GM18873 (cell line): Measurements from ENCODE around the gene GPR55.

Source experiments
- ATAC-seq: cut with Tn5 transposase; IDR thresholded peaks from one replicate; pipeline ENCODE4 v1.9.1; 2021; ENCODE audit warnings: mild to moderate bottlenecking, moderate library complexity, moderate number of reproducible peaks; ENCODE audit not compliant: unreplicated experiment, low FRiP score

GPR55 gene

GRCh38 chr2:230951396-230951795, 26.4 kb upstream of the GPR55 start:
- no peak for ATAC-seq

GRCh38 chr2:230950874-230951339, 25.9 kb upstream of the GPR55 start:
- ATAC-seq, result no peak

- no peak for ATAC-seq
Observed at GRCh38 chr2:230949966-230950873, 25.2 kb upstream of the GPR55 start.

DNA sequence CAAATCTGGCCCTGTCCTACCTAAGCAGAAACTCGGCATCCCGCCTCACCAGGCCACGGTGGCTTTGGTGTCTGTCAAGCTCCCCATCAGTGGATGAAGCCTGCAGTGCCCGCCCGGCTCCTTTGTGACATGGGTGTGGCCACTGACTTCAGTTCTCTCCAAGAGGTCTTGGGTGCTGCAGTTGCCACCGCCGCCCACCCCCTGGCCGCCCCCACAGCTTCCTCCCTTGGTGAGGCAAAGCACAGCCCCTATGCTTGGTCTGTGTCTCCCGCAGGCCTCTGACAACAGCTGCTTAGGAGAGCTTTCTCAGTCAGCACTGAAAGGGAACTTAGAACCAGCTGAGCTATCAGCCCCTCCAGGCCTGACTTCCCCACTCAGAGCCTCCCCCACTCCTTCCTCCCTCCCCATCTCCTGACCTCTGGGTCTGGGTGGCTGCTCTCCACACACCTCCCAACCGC, 22.9 kb upstream of the GPR55 start:
- no peak for ATAC-seq

- no peak for ATAC-seq
Observed at GRCh38 chr2:230947235-230947576, 22.2 kb upstream of the GPR55 start.

DNA sequence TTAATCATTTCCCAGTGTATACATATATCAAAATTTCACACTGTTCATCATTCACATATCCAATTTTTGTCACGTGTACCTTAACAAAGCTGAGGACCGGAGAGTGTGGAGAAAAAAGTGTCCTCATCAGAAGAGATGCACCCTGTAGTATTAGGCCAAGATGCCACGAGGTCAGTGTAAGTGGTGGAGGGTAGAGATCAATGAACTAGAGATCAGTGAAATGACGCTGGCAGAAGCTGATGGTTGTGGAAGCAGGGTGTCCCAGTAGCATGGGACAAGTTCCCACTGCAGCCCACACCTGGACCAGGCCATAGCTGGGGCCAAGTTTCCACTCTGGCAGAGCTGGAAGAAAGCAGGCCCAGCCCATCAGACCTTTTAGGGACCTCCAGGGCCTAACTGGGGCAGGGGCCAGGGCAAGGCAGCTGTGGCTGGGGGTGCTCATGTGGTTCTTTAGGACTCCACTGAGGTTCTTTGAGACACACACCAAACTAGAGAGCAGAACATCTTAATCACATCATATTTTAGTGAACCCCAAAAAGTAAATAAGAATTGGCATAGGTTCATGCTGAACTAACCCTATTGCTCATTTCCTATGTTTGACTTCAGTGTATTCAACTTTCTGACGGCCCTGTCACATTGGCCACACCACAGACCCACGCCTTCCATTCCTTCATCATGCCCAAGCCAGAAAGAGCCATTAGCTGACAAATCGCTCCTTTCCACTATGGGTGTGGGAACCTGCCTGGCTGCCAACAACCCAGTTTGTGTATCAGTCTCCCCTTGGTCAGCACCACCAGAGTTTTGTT, 21.6 kb upstream of the GPR55 start:
- no peak for ATAC-seq

DNA sequence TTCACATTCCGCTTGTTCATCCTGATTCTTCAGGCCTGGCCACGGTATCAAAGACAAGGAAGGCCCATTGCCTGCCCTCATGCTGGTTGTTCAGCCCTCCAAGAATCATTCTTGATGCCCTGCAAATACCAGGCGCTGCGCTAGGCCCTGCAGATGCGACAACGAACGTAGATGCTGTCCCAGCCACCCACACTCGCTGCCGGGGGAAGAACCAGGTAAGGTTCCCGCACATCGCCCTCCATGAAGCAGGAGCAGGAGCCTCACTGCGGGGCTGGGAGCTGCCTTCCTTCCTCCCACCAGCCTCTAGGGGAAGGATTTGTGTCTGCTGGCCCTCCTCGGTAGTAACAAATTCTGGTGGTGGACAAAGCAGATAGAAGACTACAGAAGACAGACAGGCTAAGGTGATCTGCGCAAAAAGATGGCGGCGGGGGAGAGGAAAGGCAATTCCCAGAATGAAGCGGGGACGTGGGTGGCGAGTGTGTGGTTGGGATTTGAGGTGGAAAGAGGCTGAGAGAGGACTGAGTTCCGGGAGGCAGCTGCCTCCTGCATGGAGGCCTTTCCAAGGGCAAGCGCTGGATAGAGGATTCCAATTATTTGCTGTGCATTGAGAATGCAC, 19.8 kb upstream of the GPR55 start:
- no peak for ATAC-seq

DNA sequence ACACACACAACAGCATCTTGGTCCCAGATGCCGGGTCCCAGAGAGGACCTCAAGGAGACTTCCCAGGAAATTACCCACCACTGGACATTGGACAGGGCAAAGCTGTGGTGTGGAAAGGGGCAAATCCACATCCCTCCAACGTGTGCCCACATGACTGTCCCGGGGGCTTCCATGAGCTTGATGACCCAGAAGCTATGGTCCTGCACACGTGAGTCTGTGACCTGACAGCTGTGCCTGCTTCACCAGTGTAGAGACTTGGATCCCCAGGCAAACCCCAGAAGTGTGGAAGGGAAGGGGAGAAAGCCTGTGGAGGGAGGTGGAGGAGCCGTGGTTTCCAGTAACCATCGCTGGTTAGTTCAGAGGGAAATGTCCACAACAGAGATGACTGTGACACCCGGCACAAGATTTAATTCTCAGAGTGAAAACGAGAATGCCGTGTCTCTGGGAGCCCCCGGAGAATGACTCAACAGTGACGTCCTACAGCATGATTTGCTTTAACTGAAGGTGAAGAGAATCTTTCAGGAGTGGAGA, 19.1 kb upstream of the GPR55 start:
- ATAC-seq, result no peak

GRCh38 chr2:230942920-230943896, 18.2 kb upstream of the GPR55 start:
- peak; percentile 41 for ATAC-seq

DNA sequence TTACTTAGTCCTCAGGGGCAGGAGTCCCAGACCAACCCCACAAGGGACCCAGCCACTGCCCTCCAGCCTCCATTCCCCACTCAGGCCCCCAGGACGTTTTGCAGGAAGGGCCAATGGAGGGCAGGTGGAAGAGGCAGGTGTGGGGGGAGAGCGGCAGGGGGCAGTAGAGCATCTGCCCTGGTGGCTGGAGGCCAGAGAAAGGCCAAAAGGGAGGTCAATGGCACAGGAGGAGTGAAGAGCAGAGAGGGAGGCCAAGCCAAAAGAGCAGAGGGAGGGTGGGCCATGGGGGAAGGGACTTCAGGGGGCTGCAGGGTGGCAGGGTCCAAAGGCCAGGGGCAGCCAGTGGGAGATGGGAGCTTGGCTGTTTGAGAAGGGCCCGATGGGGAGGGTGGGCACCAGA, 17.3 kb upstream of the GPR55 start:
- no peak for ATAC-seq

DNA sequence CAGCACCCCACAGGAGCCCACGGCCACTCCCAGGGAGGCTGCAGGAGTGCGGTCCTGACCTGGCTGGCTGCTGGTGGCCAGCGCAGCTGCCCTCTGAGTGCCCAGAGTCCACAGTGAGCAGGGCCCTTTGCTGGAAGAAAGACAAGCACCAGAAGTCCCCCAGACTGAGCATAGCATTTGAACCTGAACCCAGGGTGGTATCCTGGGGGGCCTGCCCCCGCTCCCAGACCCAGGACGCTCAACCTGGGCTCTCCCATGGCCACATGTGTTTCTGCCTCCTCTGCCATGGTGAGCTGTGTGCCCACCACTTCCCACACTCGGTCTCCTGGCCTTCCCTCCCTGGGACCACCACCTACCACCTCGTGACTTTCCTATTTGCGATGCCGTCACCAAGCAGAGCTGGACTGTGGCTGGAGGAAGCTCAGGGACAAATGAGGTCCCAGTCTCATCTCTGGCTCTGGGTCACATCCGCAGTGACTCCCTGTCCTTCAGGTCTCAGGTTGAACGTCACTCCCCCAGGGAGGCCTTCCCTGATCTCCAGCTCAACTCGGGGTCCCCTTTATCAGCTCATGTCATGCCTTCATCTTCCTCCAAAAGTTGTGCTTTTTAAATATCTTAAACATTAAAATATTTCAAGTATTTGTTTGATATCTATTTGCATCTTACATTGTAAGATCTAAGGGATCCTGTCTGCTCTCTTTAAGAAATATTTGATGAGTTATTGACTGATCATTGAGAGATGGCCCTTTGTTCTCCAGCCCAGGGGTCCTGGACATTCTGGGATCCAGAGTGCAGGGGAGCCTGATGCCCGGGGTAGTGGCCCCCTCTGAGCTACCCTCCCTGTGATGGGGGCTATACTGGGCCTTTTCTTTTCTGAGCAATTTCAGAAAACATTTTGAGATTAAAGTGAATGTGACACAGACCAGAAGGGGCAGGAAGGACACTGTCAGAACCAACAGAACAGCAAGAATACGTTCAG, 16.4 kb upstream of the GPR55 start:
- no peak for ATAC-seq

DNA sequence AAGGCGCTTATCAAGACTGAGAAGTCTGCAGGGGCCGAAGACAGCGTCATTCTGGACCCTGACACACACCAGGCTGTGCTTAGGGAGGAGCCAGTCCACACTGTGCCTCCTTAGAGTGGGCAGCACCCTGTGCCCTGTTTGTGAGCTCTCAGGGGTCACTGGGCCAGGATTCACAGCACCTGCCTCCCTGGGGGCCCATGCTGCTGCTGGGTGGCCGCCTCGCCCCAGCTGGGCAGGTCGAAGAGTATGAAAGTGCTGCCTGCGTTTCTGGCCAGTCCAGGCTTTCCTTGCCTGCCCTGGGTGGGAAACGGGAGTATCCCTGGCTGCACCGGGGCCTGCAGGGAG, 15.4 kb upstream of the GPR55 start:
- no peak for ATAC-seq

DNA sequence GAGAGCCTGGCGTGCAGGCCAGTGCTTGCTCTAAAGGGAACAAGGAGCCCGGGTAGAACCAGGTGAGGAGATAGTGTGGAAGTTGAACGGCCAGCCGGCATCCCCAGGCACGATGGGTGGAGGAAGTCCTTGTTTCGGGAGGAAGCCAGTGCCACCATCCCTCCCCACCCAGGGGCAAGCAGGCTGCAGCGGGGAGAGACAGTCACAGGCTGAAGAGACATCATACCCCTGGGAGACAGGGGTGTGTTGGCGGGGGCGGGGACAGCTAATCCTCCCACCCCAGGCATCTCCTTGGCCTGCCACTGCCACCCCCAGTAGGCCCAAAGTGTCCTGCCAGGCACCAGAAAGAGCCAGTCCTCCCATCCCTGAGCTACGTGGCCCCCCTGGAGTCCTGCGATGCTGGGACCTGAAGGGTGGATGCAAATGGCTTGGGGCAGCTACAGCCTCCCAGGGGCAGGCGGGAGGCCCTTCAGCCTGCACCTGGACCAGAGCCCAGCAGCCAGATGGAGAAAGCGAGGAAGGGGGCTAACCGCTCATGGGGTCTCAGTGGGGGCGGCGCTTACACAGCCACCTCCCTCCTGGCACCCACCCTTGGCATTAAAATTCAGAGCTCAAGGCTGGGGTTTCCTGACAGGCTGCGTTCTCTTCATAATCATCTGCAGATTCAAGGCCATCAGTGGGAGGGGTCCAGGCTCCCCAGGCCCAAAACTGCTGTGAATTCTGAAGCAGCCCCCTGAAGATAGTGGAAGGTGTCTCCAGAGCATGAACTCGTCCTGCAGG, 14.8 kb upstream of the GPR55 start:
- ATAC-seq, result no peak

DNA sequence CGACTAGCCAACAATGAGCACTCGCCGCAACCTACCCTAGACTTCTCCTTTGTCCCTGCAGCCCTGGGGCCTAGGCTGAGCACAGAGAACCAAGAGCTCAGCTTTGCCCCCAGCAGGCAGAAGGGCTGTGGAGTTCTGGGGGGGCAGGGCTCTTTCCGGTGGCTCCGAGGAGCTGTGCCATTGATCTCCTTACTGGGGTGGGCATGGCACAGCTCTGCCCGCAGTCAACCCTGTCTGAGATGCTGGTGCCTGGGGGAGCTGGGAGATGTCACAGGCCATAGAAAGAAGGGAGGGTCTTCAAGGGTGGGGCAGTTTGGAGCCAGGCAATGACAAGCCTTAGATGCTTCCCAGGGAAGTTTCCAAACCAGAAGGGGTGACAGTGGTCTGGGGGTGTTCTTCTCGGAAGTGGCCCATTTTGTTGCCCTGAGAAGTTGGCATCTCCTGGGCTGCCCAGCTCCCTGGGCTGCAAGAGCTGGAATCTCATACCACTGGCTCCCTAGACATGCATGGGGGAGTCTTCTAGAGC, 14.1 kb upstream of the GPR55 start:
- ATAC-seq, result no peak

DNA sequence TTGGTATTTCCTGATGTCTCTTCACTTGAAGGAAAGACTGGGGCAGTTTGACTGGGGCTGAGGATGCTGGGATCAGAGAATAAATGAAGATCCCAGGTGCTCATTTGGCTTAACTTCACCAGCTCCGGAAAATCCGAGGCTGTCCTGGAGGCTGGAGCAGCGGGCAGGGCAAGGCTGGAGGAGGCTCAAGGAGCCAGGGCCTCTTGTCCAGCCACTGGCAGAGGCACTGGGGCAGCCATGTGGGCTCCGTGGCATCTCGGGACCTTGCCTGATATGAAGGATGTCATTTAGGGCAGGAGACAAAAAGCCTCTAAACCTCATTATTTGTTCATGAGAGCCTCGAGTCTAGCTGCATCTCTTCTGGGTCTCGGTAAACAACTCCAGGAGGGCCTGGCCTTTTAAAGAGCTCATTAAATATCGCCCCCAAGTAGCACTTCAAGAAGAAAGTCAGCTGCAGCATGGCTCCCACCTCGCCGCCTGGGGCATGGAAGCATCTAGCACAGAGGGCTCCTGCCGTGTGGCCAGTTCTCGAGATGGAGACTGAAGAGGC, 13.5 kb upstream of the GPR55 start:
- ATAC-seq, result no peak

- no peak for ATAC-seq
Observed at GRCh38 chr2:230938098-230938497, 13.1 kb upstream of the GPR55 start.

DNA sequence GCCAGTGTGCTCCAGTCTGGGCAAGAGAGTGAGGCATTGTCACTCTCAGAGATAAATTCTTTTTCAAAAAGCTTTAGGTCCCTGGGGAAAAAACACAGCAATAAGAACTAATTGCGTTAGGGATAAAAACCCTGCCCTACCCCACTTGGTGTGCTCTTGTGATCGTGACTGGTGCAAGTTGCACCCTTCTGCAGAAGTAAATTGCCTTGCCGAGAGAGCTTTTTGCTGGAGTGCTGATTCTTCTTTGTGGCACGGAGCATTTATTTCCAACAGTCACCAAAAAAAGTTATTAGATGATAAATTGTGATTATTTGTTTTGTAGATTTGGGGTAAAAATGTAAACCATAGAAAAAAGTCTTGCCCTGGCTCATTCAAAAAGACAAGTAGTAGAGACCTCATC, 12.3 kb upstream of the GPR55 start:
- ATAC-seq, result no peak
